Measurements from ENCODE around the gene UNC13B.
"Not testable (repeated sequence)": the region's sequence is repeated elsewhere in the genome, so short reads cannot be mapped to it uniquely, and the experiment has no call there.

UNC13B gene

DNA sequence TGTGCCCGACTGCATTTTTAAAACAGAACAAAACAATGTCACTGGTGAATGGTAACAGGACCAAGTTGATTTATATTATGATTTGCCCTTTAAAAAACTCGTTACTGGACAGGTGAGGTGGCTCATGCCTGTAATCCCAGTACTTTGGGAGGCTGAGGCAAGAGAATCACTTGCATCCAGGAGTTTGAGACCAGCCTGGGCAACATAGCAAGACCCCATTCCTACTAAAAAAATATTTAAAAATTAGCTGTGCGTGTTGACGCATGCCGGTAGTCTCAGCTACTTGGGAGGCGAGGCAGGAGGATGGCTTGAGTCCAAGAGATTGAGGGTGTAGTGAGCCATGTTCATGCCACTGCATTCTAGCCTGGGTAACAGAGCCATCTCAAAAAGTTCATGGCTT, 7.2 kb downstream of the UNC13B start:
- TF ChIP-seq, protein P1, sequence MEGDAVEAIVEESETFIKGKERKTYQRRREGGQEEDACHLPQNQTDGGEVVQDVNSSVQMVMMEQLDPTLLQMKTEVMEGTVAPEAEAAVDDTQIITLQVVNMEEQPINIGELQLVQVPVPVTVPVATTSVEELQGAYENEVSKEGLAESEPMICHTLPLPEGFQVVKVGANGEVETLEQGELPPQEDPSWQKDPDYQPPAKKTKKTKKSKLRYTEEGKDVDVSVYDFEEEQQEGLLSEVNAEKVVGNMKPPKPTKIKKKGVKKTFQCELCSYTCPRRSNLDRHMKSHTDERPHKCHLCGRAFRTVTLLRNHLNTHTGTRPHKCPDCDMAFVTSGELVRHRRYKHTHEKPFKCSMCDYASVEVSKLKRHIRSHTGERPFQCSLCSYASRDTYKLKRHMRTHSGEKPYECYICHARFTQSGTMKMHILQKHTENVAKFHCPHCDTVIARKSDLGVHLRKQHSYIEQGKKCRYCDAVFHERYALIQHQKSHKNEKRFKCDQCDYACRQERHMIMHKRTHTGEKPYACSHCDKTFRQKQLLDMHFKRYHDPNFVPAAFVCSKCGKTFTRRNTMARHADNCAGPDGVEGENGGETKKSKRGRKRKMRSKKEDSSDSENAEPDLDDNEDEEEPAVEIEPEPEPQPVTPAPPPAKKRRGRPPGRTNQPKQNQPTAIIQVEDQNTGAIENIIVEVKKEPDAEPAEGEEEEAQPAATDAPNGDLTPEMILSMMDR (IDR thresholded peaks at IDR 0.05; ENCODE audit: insufficient read depth, low read depth, low read length, missing control alignments): no peak
- no peak for DNase-seq (ENCODE audit: low read depth)
- H3K4me3 ChIP-seq (ENCODE audit: low read length): no peak overlapping the region

DNA sequence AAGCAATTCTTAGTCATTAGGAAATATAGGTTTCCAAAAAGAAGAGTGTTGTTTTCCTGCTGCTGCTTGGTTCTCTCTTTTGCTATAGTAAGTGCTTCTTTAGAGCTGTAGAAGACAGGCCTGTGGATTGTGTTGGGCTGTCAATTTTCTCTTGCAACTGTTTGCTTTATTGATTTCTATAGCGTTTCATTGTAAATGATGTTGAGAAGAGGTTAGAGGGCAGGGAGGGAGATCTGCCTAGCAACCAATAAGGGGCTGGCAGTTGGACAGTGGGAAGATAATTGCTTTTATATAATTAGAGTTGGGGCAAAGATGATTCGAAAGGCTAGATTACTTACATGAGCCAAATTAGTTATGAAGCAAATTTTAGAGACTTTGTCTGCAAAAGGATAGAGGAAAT, 11.1 kb downstream of the UNC13B start:
- DNase-seq (ENCODE audit: low read depth): no peak
- no peak overlapping the region for H3K4me3 ChIP-seq (ENCODE audit: low read length)
- TF ChIP-seq, protein P1 (IDR thresholded peaks at IDR 0.05; ENCODE audit: insufficient read depth, low read depth, low read length, missing control alignments): no peak

DNA sequence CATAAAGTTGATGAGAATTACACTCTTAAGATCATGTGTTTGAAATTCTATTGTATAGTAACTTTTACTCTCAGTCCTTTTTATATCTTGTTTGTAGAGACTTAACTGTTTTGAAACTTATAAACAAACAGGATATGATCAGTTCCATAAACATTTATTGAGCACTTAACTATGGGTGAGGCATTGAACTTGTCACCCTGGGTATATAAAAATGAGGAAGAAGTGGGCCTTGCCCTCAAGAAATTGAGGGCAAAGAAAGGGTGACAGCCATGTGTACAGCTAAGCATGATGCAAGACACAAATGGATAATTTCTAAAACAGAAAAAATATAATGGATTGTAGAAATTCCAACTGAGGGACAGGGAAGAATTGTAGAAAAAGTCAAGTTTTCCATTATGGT, 15.7 kb downstream of the UNC13B start:
- DNase-seq (ENCODE audit: low read depth): no peak
- TF ChIP-seq, protein P1 (IDR thresholded peaks at IDR 0.05; ENCODE audit: insufficient read depth, low read depth, low read length, missing control alignments): no peak

DNA sequence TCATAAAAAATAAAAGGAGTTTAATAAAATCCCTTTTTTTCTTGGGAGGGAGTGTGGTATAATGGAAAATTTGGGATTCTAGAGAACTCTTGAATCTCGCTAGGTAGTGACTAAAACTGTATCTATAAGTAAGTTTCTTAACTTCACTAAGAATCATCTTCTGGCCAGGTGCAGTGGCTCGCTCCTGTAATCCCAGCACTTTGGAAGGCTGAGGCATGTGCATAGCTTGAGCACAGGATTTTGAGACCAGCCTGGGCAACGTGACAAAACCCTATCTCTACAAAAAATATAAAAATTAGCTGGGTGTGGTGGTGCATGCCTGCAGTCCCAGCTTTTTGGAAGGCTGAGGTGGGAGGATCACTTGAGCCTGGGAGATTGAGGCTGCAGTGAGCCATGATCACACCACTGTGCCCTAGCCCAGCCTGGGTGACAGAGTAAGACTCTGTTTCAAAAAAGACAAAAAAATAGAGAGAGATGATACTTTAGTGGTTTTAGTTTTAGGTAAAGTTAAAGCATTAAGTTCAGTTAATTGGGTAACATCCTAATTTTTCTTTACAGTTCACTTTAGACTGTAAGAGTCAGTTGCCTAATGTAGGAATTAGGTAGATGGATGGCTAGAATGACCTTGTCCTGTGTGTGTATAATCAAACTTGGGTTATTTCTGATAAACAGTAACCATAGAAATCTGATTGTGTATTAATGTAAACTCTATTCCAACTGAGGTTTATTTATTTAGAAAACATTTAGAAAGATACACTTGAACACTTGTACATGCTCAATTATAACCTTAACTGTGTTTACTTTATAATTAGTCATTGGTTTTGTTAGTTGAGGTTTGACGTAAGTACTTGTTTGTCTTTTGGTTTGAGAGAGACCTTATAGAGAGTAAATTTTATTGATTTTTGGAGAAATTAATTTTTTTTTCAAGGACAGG, 17.8 kb downstream of the UNC13B start:
- DNase-seq (ENCODE audit: low read depth): no peak
- TF ChIP-seq, protein P1 (IDR thresholded peaks at IDR 0.05; ENCODE audit: insufficient read depth, low read depth, low read length, missing control alignments): no peak

More for the DNA sequence above, 15.7 kb downstream of the UNC13B start:
- H3K4me3 ChIP-seq (ENCODE audit: low read length): no peak overlapping the region

DNA sequence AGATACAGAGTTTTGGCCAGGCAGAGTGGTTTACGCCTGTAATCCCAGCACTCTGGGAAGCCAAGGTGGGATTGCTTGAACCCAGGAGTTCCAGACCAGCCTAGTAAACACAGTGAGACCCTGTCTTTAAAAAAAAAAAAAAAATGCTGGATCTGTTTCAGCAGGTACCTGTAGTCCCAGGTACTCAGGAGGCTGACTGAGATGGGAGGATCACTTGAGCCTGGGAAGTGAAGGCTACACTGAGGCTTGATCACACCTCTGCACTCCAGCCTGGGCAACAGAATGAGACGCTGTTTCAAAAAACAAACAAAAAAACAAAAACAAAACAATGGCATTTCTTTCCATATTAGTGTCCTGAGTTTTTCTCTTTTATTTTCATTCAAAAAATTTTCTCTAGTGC, 19.0 kb downstream of the UNC13B start:
- no peak for DNase-seq (ENCODE audit: low read depth)
- TF ChIP-seq, protein P1 (IDR thresholded peaks at IDR 0.05; ENCODE audit: insufficient read depth, low read depth, low read length, missing control alignments): no peak
- H3K4me3 ChIP-seq (ENCODE audit: low read length): no peak overlapping the region

More for the DNA sequence above, 17.8 kb downstream of the UNC13B start:
- H3K4me3 ChIP-seq (ENCODE audit: low read length): no peak overlapping the region

DNA sequence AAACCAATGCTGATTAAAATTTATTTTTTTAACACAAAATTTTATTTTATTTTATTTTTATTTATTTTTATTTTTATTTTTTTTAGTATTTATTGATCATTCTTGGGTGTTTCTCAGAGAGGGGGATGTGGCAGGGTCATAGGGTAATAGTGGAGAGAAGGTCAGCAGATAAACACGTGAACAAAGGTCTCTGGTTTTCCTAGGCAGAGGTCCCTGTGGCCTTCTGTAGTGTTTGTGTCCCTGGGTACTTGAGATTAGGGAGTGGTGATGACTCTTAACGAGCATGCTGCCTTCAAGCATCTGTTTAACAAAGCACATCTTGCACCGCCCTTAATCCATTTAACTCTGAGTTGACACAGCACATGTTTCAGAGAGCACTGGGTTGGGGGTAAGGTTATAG, 20.6 kb downstream of the UNC13B start:
- DNase-seq (ENCODE audit: low read depth); H3K4me3 ChIP-seq (ENCODE audit: low read length): not testable (repeated sequence)

DNA sequence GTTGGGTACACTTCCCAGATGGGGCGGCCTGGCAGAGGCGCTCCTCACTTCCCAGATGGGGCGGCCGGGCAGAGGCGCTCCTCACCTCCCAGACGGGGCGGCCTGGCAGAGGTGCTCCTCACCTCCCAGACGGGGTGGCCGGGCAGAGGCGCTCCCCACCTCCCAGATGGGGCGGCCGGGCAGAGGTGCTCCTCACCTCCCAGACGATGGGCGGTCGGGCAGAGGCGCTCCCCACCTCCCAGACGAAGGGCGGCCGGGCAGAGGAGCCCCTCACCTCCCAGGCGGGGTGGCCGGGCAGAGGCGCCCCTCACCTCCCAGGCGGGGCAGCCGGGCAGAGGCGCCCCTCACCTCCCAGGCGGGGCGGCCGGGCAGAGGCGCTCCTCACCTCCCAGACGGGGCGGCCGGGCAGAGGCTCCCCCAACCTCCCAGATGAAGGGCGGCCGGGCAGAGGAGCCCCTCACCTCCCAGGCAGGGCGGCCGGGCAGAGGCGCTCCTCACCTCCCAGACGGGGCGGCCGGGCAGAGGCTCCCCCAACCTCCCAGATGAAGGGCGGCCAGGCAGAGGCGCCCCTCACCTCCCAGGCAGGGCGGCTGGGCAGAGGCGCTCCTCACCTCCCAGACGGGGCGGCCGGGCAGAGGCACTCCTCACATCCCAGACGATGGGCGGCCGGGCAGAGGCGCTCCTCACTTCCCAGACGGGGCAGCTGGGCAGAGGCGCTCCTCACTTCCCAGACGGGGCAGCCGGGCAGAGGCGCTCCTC, 21.4 kb downstream of the UNC13B start:
- H3K4me3 ChIP-seq (ENCODE audit: low read length); DNase-seq (ENCODE audit: low read depth): not testable (repeated sequence)

DNA sequence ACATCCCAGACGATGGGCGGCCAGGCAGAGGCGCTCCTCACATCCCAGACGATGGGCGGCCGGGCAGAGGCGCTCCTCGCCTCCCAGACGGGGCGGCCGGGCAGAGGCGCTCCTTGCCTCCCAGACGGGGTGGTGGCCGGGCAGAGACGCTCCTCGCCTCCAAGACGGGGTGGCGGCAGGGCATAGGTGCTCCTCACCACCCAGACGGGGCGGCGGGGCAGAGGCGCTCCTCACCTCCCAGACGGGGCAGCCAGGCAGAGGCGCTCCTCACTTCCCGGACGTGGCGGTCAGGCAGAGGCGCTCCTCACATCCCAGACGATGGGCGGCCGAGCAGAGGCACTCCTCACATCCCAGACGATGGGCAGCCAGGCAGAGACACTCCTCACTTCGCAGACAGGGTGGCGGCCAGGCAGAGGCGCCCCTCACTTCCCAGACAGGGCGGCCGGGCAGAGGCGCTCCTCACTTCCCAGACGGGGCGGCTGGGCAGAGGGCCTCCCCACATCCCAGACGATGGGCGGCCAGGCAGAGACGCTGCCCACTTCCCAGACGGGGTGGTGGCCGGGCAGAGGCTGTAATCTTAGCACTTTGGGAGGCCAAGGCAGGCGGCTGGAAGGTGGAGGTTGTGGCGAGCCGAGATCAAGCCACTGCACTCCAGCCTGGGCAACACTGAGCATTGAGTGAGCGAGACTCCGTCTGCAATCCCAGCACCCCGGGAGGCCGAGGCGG, 22.1 kb downstream of the UNC13B start:
- H3K4me3 ChIP-seq (ENCODE audit: low read length); DNase-seq (ENCODE audit: low read depth): not testable (repeated sequence)

Measured in epithelial cell of esophagus (primary cell).